Hippocampal formation (tissue), 2 donors: Measurements from ENCODE around the gene ANKRD50.
A peak's percentile ranks its signal among the peaks of the same experiment; 100 is the strongest.

ENCODE experiments used
- DNase-seq, 2 donors: peaks; one replicate each; lab custom pipeline; 2025; lab: John Stamatoyannopoulos, UW

The ANKRD50 gene

GRCh38 chr4:124712372-124713184 lies at the start of gene ANKRD50:
ANKRD50 (minus strand) TSS chr4:124712732; CDS start chr4:124710511, 2,221 bp downstream.
- peak; percentile 80 to 82 for DNase-seq

GRCh38 chr4:124757126-124757525 lies 44.6 kb upstream of the ANKRD50 start:
- DNase-seq, result no peak

- DNase-seq, result no peak
These were observed 42.1 kb upstream of the ANKRD50 start for GRCh38 chr4:124754681-124755080.

- DNase-seq, result no peak
These were observed 41.5 kb upstream of the ANKRD50 start for GRCh38 chr4:124753941-124754581.

GRCh38 chr4:124749421-124749820 lies 36.9 kb upstream of the ANKRD50 start:
- DNase-seq, result no peak

- DNase-seq, result no peak
These were observed 36.4 kb upstream of the ANKRD50 start for GRCh38 chr4:124748965-124749364.

GRCh38 chr4:124745985-124746801 lies 33.7 kb upstream of the ANKRD50 start:
- no peak for DNase-seq

GRCh38 chr4:124743711-124744110 lies 31.2 kb upstream of the ANKRD50 start:
- no peak for DNase-seq

GRCh38 chr4:124740501-124740900 lies 28.0 kb upstream of the ANKRD50 start:
- DNase-seq, result no peak

GRCh38 chr4:124738994-124739393 lies 26.5 kb upstream of the ANKRD50 start:
- DNase-seq, result no peak

GRCh38 chr4:124737619-124738018 lies 25.1 kb upstream of the ANKRD50 start:
- DNase-seq, result no peak

GRCh38 chr4:124736526-124736925 lies 24.0 kb upstream of the ANKRD50 start:
- no peak for DNase-seq

GRCh38 chr4:124727331-124727890 lies 14.9 kb upstream of the ANKRD50 start:
- peak in 1 of 2 donors; percentile 19 for DNase-seq

- DNase-seq, result no peak
These were observed 13.7 kb upstream of the ANKRD50 start for GRCh38 chr4:124726269-124726668.

GRCh38 chr4:124722071-124722470 lies 9.5 kb upstream of the ANKRD50 start:
- DNase-seq, result no peak

- no peak for DNase-seq
These were observed 4.6 kb upstream of the ANKRD50 start for GRCh38 chr4:124717101-124717500.

GRCh38 chr4:124713185-124713592 lies 657 bp upstream of the ANKRD50 start:
- peak; percentile 77 for DNase-seq

GRCh38 chr4:124711471-124712371 lies 811 bp downstream of the ANKRD50 start:
- DNase-seq, result peak; percentile 73 to 83

- no peak for DNase-seq
These were observed 1.6 kb downstream of the ANKRD50 start for GRCh38 chr4:124710911-124711310.

GRCh38 chr4:124710015-124710741 lies 2.4 kb downstream of the ANKRD50 start:
- peak in 1 of 2 donors; percentile 22 for DNase-seq
